ENCODE measurements around the gene MEF2C. TPM values are rescaled to one million over a fixed set of nuclear protein-coding genes. Genes with fewer than 3 reads are reported as not detected.
"Not testable (repeated sequence)": the region's sequence is repeated elsewhere in the genome, so short reads cannot be mapped to it uniquely, and the experiment has no call there.

Gene MEF2C
- total RNA-seq, 2 experiments from 2014 or later, result 0.07 to 0.12 TPM

DNA sequence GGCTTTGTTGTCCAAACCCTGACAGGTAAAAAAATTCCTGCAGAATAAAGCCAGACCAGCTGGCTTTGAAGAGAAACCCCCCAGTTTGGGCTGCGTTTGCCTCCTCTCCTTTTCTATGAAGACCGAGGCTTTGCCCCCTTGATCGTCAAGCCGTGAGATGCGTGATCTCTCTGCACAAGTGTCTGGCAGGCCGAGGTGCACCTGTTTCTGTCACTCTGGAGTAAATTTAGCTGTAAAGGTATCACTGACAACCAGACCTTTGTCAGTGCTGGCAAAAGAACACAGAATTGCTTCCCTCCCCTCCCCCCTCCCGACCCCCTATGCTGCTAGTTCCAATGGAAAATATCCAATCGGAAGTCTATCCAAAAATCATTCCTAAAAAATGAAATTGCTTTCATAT lies 21.0 kb upstream of the MEF2C start:
- POLR2A ChIA-PET; H3K9me3 Mint-ChIP-seq (ENCODE audit: low read depth); ATAC-seq; H3K27me3 Mint-ChIP-seq; H3K4me3 Mint-ChIP-seq; H3K27ac Mint-ChIP-seq; intact Hi-C loops (cut with DNase I, micrococcal nuclease); CTCF ChIA-PET; H3K4me1 Mint-ChIP-seq; H3K36me3 Mint-ChIP-seq (ENCODE audit: low read depth); DNase-seq: not testable (repeated sequence)

DNA sequence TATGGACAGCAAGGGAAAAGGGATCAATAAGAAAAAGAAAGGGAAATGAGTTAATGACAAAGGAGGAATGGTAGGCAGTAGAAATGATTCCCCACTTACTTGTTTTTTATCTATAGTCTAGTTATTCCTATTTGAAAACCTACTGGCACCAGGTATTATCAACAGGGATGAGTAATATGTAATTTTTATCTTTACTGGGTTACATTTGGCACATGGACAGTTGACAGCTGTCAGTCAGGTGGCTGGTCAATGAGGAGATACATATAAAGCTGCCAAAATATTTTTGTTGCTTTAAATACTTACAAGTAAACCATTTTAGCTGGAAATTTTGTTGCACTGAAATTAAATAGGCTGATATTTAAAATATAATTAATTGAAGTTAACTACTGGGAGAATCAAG lies 18.1 kb upstream of the MEF2C start:
- POLR2A ChIA-PET; H3K36me3 Mint-ChIP-seq (ENCODE audit: low read depth); H3K9me3 Mint-ChIP-seq (ENCODE audit: low read depth); H3K27me3 Mint-ChIP-seq; H3K4me1 Mint-ChIP-seq; CTCF ChIA-PET; DNase-seq; ATAC-seq; H3K27ac Mint-ChIP-seq; intact Hi-C loops (cut with DNase I, micrococcal nuclease); H3K4me3 Mint-ChIP-seq: not testable (repeated sequence)

DNA sequence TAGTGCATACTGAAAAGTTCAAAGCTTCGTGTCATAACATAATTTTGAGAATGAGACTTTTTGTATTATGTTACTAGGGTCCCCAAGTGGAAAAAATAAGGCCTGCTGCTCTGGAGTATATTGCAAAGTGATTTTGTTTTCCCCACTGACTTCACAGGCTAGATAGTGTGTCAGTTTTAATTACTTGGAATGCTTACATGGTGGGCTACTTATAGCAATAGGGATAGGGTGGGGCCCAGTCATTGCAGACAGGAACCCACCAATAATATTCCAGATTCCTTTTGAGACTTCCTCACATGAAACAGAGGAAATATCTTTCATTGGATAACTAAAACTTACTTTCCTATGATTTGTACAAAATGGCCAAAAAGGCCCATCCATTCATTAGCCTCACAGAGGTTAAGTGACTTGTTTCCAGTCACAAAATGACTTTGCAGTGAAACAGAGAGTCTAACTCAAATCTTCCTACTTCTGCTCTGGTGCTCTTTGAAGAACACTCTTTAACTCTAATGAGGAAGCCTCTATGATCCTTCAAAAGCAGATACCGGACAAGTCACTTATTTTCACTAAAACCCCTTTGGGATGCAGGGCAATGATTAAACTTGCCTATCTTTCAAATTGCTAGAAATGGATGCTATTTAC lies 16.2 kb upstream of the MEF2C start:
- Mint-ChIP-seq H3K4me1 (no peaks in the 10 kb centered on the region), H3K4me3 (no peak overlapping the region), H3K9me3 (ENCODE audit: low read depth) (no peaks in the 10 kb centered on the region), H3K27ac (no peak overlapping the region), H3K27me3 (no peaks in the 10 kb centered on the region), H3K36me3 (ENCODE audit: low read depth) (no peaks in the 10 kb centered on the region)
- no peak for DNase-seq
- CTCF ChIA-PET, result no interaction called here
- POLR2A ChIA-PET, result no interaction called here
- intact Hi-C loops (cut with DNase I, micrococcal nuclease), result no loop called here
- no peak for ATAC-seq

DNA sequence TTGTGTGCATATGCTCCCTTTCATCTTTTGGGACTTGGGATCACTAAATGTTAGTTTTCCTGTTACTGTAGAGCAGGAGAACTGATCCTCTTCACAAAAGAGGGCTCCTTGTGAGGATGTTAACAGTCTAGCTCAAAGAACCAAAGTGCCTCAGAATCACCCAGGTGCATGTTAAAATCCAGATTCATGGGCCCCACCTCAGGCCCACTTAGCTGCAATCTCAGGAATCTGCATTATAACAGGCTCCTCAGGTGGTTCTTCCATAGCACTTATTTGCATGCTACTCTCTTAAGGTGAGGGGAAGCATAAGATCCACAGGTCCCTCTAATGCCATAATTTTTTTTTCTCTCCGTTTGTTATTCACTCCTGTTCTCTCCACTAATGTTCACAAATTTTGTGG lies 14.8 kb upstream of the MEF2C start:
- intact Hi-C loops (cut with DNase I, micrococcal nuclease), result no loop called here
- DNase-seq (no peak), ATAC-seq (no peak)
- H3K36me3 Mint-ChIP-seq (ENCODE audit: low read depth), result no peaks in the 10 kb centered on the region
- H3K27ac Mint-ChIP-seq, result no peak overlapping the region
- no peaks in the 10 kb centered on the region for H3K4me1 Mint-ChIP-seq
- no peak overlapping the region for H3K4me3 Mint-ChIP-seq
- H3K27me3 Mint-ChIP-seq, result no peaks in the 10 kb centered on the region
- H3K9me3 Mint-ChIP-seq (ENCODE audit: low read depth), result no peaks in the 10 kb centered on the region
- POLR2A ChIA-PET, result no interaction called here
- CTCF ChIA-PET, result no interaction called here

DNA sequence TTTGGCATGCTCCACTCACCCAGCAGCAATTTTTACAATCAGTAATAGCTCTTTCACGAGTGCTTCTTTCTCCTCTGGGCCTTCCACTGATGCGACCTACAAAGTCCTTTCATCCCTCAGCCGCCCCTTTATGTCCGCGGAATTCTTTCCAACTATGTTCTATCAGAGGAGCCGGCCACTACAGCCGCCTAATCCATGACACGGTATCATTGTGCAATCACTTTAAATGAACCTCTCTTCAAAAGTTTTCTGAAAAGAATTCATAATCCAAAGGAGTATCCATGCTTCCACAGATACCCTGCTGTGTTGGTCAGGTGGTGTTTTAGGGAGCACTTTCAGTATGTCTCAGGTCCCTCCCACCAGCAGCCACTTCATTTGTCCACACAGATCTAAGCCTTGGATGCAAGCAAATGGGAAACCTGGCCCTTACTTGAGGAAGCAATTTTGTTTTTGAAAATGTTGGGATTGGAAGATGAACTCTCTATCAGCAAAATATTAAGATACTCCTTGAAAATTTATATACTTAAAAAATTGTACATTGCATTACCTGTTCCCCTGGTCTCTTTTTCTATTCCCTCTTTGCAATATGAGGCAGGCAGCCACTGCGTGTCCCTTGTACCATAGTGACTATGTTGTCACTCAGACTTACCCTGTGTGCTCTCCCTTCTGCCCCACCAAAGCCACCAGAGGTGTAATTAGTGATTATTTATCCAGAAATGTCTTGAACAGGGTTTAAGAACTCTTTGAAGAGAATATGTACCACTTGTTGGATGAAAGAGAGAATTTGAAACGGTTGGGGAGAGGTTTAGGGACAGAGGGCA lies 12.9 kb upstream of the MEF2C start:
- no peak overlapping the region for H3K4me3 Mint-ChIP-seq
- no peak for ATAC-seq
- H3K9me3 Mint-ChIP-seq (ENCODE audit: low read depth), result no peaks in the 10 kb centered on the region
- H3K36me3 Mint-ChIP-seq (ENCODE audit: low read depth), result no peaks in the 10 kb centered on the region
- DNase-seq, result no peak
- POLR2A ChIA-PET, result no interaction called here
- intact Hi-C loops (cut with DNase I, micrococcal nuclease), result no loop called here
- H3K27ac Mint-ChIP-seq, result no peak overlapping the region
- no peaks in the 10 kb centered on the region for H3K4me1 Mint-ChIP-seq
- CTCF ChIA-PET, result no interaction called here
- H3K27me3 Mint-ChIP-seq, result peaks cover 11% of the 10 kb centered on the region

DNA sequence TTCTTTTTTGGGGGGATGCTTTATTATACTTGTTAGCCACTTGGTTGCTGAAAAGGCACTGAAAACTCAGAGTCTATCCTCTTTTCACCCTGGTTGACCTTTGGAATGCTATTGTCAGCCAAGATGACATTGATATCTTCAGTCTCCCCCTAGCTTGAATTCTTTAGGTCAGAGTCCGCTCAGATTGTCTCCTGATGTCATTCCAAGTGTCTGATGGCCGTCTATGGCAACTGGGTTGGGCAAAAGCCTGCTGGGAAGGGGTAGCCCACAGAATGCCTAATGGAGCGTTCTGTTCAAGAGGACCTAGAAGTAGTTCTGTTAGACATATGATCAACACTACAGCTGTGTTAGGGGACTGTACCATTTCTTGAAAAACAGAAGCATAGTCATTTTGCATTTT lies 9.7 kb upstream of the MEF2C start:
- H3K9me3 Mint-ChIP-seq (ENCODE audit: low read depth), result no peaks in the 10 kb centered on the region

DNA sequence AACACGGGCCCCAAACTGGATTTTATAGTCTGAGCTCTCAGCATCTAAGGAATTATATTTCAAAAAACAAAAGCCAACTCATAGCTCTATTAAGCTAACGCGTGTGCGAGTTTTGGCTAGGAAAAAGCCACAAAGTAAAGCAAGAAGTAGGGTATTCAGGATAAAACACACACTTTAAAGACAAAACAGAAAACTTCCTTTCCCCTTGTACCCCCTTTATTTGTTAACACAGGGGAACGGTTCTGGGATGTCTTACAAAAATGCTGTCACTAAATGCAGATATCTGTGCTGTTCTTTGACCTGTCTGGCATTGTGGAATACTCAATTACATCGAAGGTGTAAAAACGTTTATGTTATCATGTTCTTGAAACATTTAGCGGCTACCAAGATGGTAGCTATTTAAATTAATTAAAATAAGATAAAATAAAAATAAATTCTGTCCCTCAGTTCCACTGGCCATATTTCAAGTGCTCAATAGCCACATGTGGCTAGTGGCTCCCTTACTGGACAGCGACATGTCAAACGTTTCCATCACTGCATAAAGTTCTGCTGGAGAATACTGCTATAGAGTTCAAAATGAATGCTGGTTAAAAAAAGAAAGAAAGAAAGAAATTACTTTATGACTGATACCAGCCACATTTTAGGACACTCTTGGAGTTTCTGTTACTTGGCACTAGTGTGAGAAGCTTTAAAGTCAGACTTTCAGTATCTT lies 7.2 kb upstream of the MEF2C start:
- H3K9me3 Mint-ChIP-seq (ENCODE audit: low read depth), result no peaks in the 10 kb centered on the region
- H3K27me3 Mint-ChIP-seq, result peaks cover 43% of the 10 kb centered on the region
- H3K27ac Mint-ChIP-seq, result no peak overlapping the region
- no peak for DNase-seq
- no peaks in the 10 kb centered on the region for H3K36me3 Mint-ChIP-seq (ENCODE audit: low read depth)
- CTCF ChIA-PET, result interaction anchor here (1.3 to 1.5 kb wide), 2 partner anchors 160 to 199 kb away, joined by 4 to 7 read pairs; no protein-coding TSS in a partner anchor
- peaks cover 5% of the 10 kb centered on the region for H3K4me1 Mint-ChIP-seq
- H3K4me3 Mint-ChIP-seq, result no peak overlapping the region
- intact Hi-C loops (cut with DNase I, micrococcal nuclease), result no loop called here
- POLR2A ChIA-PET, result no interaction called here
- ATAC-seq, result no peak

More for the DNA sequence above, 9.7 kb upstream of the MEF2C start:
- ChIA-PET POLR2A (no interaction called here), CTCF (no interaction called here)
- peaks cover 37% of the 10 kb centered on the region for H3K27me3 Mint-ChIP-seq
- ATAC-seq, result no peak
- DNase-seq, result no peak
- no peak overlapping the region for H3K4me3 Mint-ChIP-seq
- H3K36me3 Mint-ChIP-seq (ENCODE audit: low read depth), result no peaks in the 10 kb centered on the region
- peaks cover 5% of the 10 kb centered on the region for H3K4me1 Mint-ChIP-seq
- no peak overlapping the region for H3K27ac Mint-ChIP-seq
- intact Hi-C loops (cut with DNase I, micrococcal nuclease), result no loop called here

DNA sequence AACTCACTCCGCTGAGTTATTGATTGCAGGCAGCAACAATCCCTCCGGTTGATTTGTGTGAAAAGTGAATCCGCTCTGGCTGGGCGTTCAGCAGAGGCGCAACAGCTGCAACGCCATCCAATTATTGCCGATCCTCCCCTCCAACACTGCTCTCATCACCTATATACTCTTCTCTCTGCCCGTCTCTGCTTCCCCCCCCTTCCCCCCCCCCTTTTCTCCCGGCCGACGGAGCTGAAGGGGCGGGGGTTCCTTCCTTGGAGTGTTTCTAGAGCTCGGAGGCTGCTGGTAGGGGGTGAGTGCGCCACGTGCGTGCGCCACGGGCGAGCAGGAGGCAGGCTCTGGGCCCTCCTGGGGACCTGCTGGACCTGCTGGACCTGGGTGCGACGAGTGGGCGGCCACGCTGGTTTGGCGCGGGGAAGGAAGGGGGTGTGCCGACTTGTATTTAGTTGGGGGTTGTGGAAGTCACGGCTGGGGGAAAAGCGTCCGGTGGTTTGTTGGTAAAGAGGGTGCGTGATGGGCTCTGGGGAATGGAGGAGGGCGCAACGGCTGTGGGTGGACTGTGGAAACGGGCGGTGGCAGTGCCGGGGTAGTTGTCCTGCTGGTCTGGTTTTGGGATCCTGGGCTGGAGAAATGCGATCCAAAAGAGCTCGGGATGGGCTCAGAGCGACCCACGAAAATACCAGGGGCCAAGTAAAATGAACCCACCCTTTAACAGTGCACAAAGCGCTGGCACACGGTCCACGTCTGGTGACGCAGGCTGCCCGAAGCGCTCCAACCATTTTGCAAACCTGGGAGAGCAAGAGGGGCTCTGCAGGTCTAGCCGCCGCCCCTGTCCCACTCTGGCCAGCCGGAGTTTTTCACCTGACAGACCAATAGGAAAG lies 6.4 kb upstream of the MEF2C start:
- H3K9me3 Mint-ChIP-seq (ENCODE audit: low read depth), result no peaks in the 10 kb centered on the region
- ATAC-seq (no peak), DNase-seq (no peak)
- CTCF ChIA-PET, result interaction anchor here (1.5 kb wide), 1 partner anchor 159 kb away, joined by 4 read pairs; no protein-coding TSS in a partner anchor
- H3K4me1 Mint-ChIP-seq, result peaks cover 7% of the 10 kb centered on the region
- H3K27me3 Mint-ChIP-seq, result peaks cover 49% of the 10 kb centered on the region
- intact Hi-C loops (cut with DNase I, micrococcal nuclease), result loop anchor here in 1 of 2 experiments (10.0 kb wide), 2 partner anchors 155 to 205 kb away; no protein-coding TSS in a partner anchor
- no peaks in the 10 kb centered on the region for H3K36me3 Mint-ChIP-seq (ENCODE audit: low read depth)
- POLR2A ChIA-PET, result no interaction called here
- H3K27ac Mint-ChIP-seq, result no peak overlapping the region
- H3K4me3 Mint-ChIP-seq, result no peak overlapping the region

DNA sequence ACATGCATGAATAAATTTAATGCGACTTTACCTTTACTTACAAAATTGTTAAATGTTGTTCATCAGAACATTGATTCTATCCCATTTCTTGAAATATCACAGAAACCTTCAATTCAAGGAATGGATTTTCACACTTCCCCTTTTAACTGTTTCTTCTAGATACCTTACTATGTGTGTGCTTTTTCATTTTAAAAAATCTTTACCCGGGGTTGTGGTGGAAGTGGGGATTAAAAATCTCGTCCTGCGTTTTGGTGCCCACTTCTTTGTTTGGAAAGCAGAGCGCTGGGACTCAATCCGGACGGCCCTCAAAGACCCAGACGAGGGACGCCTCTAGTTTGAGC lies 5.8 kb upstream of the MEF2C start:
- ChIA-PET CTCF (no interaction called here), POLR2A (no interaction called here)
- Mint-ChIP-seq H3K4me3 (no peak overlapping the region), H3K27me3 (peaks cover 55% of the 10 kb centered on the region), H3K36me3 (ENCODE audit: low read depth) (no peaks in the 10 kb centered on the region), H3K9me3 (ENCODE audit: low read depth) (no peaks in the 10 kb centered on the region), H3K27ac (no peak overlapping the region), H3K4me1 (peaks cover 13% of the 10 kb centered on the region)
- DNase-seq (no peak), ATAC-seq (no peak)
- intact Hi-C loops (cut with DNase I, micrococcal nuclease), result loop anchor here in 1 of 2 experiments (10.0 kb wide), 2 partner anchors 154 to 204 kb away; no protein-coding TSS in a partner anchor

DNA sequence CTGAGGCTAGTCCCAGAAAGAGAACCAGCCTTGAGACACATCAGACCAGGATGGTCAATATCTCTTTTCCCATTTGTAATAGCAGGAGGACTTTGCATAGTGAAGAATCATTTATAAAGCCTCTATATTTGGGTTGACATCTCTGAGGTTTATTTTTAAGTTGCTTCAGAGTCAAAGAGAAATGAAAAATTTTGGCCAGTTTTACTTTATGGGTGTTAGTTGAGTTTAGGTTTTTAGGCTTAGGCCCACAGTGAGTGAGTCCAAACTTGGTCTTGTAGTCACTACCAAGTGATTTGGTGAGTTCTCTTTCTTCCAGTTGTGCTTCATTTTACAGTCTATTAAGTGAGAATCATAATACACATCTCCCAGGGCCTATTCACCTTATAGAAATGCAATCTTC lies 5.3 kb upstream of the MEF2C start:
- no peak for DNase-seq
- POLR2A ChIA-PET, result no interaction called here
- no peak overlapping the region for H3K4me3 Mint-ChIP-seq

DNA sequence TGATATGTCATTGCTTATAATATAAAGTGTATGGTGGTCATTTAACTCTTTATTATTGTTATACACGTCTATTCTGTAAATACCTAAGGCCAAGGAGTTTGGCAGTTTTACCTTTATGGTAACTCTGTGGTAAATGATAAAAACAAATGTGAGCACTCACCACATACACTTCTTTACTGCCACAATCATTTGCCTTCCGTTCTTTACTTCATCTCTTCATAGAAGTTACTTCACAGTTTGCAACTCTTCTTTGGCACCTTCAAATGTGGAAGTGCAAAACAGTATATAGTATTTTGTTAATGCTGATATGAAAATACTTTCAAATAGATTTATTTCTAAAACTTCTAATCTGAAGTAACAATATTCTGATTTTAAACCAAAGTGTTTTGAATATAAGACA lies 4.4 kb upstream of the MEF2C start:
- ATAC-seq (no peak), DNase-seq (no peak)
- Mint-ChIP-seq H3K36me3 (ENCODE audit: low read depth) (no peaks in the 10 kb centered on the region), H3K9me3 (ENCODE audit: low read depth) (no peaks in the 10 kb centered on the region), H3K4me3 (no peak overlapping the region), H3K4me1 (peaks cover 24% of the 10 kb centered on the region), H3K27ac (no peak overlapping the region), H3K27me3 (peaks cover 68% of the 10 kb centered on the region)
- intact Hi-C loops (cut with DNase I, micrococcal nuclease), result loop anchor here in 1 of 2 experiments (10.0 kb wide), 2 partner anchors 153 to 203 kb away; no protein-coding TSS in a partner anchor
- ChIA-PET CTCF (no interaction called here), POLR2A (no interaction called here)

More for the DNA sequence above, 5.3 kb upstream of the MEF2C start:
- Mint-ChIP-seq H3K36me3 (ENCODE audit: low read depth) (no peaks in the 10 kb centered on the region), H3K4me1 (peaks cover 17% of the 10 kb centered on the region), H3K9me3 (ENCODE audit: low read depth) (no peaks in the 10 kb centered on the region), H3K27ac (no peak overlapping the region), H3K27me3 (peaks cover 60% of the 10 kb centered on the region)
- no peak for ATAC-seq
- CTCF ChIA-PET, result no interaction called here
- intact Hi-C loops (cut with DNase I, micrococcal nuclease), result loop anchor here in 1 of 2 experiments (10.0 kb wide), 2 partner anchors 153 to 203 kb away; no protein-coding TSS in a partner anchor
